Sigmoid colon (tissue), 4 donors: ENCODE results near the gene ZDHHC7.

Source experiments
- CTCF ChIP-seq, 4 experiments: fragments of 450-650 bp in 3 of 4; fragments of 200-600 bp in 1 of 4; IDR thresholded peaks; one replicate each; pipeline ENCODE4 v1.5.1; 2016 to 2019; ENCODE audit warnings: antibody characterized with exemption in 4 of 4, mild to moderate bottlenecking in 3 of 4, moderate library complexity in 2 of 4
- EP300 ChIP-seq, 4 donors: sonication (generic); formaldehyde crosslinking; IDR thresholded peaks; one replicate each; pipeline ENCODE4 v1.6.1; 2017; ENCODE audit warnings: antibody characterized with exemption in 4 of 4
- POLR2A ChIP-seq, 2 donors: fragments of 450-650 bp; IDR thresholded peaks; one replicate each; pipeline ENCODE4 v1.6.1; 2016; ENCODE audit warnings: antibody characterized with exemption in 2 of 2, mild to moderate bottlenecking in 2 of 2, moderate library complexity in 2 of 2

- TF ChIP-seq CTCF (IDR thresholded peaks at IDR 0.05) (no peak), POLR2A (IDR thresholded peaks at IDR 0.05) (no peak), EP300 (IDR thresholded peaks at IDR 0.05) (no peak)
Observed at GRCh38 chr16:84999200-84999599, 12.1 kb downstream of the ZDHHC7 start.
